ENCODE results near the gene S100PBP. TPM values are rescaled to one million over a fixed set of nuclear protein-coding genes. Genes with fewer than 3 reads are reported as not detected.

Gene S100PBP
- total and polyA plus RNA-seq, 9 of the 15 experiments (the other 6 are each of a cell fraction or from before 2014, with no cell fraction given): 22.9 to 60.2 (median 32.9) TPM

- TF ChIP-seq ZNF124 (CRISPR knock-in tag; IDR thresholded peaks at IDR 0.05) (no peak), DLX4 (CRISPR knock-in tag; IDR thresholded peaks at IDR 0.05) (no peak), RAD21 (CRISPR knock-in tag; conservative IDR thresholded peaks at IDR 0.05 in 1 of 2, IDR thresholded peaks at IDR 0.05 in 1 of 2) (peak; percentile 96 to 99), NFYB (IDR thresholded peaks at IDR 0.05; ENCODE audit: extremely low read depth, insufficient read length) (no peak), KLF10 (CRISPR knock-in tag; IDR thresholded peaks at IDR 0.05) (no peak), SMC3 (conservative IDR thresholded peaks at IDR 0.05; ENCODE audit: insufficient read depth, low read depth, low read length) (peak; percentile 99), ZBTB43 (CRISPR knock-in tag; IDR thresholded peaks at IDR 0.05) (peak; percentile 12; the same call in 1 of the 2 replicates), SMAD1 (IDR thresholded peaks at IDR 0.05; ENCODE audit: low read depth, low read length, partially characterized antibody) (peak; percentile 45), THRB (CRISPR knock-in tag; conservative IDR thresholded peaks at IDR 0.05) (0 out of 2 replicates have a peak, but pooled peaks have one; percentile 35), E2F8 (IDR thresholded peaks at IDR 0.05; ENCODE audit: low read depth, partially characterized antibody) (peak; percentile 77), GABPB1 (CRISPR knock-in tag; IDR thresholded peaks at IDR 0.05) (peak; percentile 73), MBD2 (IDR thresholded peaks at IDR 0.05; ENCODE audit: borderline replicate concordance, low read depth) (no peak), CBFB (CRISPR knock-in tag; IDR thresholded peaks at IDR 0.05) (peak; percentile 21; the same call in 1 of the 2 replicates), MAZ (CRISPR knock-in tag; conservative IDR thresholded peaks at IDR 0.05 in 1 of 2, IDR thresholded peaks at IDR 0.05 in 1 of 2) (peak in 1 of 2 experiments; percentile 48; a peak in 2 of 4 replicates), KLF16 (IDR thresholded peaks at IDR 0.05) (0 out of 2 replicates have a peak, but pooled peaks have one; percentile 54), SAFB2 (IDR thresholded peaks at IDR 0.05; ENCODE audit: borderline replicate concordance, low read depth, low read length, severe bottlenecking) (no peak), TFAP4 (CRISPR knock-in tag; IDR thresholded peaks at IDR 0.05; ENCODE audit: borderline replicate concordance) (peak; percentile 82)
Observed at GRCh38 chr1:32773018-32773763, 44.3 kb upstream of the S100PBP start (continued).

Measured in K562 (cell line).